ENCODE results near the gene HLA-DOB.

GRCh38 chr6:32862725-32863124, 45.9 kb upstream of the HLA-DOB start:
- TF ChIP-seq, protein P1, sequence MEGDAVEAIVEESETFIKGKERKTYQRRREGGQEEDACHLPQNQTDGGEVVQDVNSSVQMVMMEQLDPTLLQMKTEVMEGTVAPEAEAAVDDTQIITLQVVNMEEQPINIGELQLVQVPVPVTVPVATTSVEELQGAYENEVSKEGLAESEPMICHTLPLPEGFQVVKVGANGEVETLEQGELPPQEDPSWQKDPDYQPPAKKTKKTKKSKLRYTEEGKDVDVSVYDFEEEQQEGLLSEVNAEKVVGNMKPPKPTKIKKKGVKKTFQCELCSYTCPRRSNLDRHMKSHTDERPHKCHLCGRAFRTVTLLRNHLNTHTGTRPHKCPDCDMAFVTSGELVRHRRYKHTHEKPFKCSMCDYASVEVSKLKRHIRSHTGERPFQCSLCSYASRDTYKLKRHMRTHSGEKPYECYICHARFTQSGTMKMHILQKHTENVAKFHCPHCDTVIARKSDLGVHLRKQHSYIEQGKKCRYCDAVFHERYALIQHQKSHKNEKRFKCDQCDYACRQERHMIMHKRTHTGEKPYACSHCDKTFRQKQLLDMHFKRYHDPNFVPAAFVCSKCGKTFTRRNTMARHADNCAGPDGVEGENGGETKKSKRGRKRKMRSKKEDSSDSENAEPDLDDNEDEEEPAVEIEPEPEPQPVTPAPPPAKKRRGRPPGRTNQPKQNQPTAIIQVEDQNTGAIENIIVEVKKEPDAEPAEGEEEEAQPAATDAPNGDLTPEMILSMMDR (IDR thresholded peaks at IDR 0.05): no peak
- TF ChIP-seq POLR2A (IDR thresholded peaks at IDR 0.05) (no peak), POLR2AphosphoS5 (IDR thresholded peaks at IDR 0.05) (no peak)

Measured in upper lobe of left lung (tissue), 4 donors.